ENCODE data around the gene CTXND2. TPM values are rescaled to one million over a fixed set of nuclear protein-coding genes. Genes with fewer than 3 reads are reported as not detected.

CTXND2 gene
- total and polyA plus RNA-seq, 7 donors = not detected

GRCh38 chr1:150902346-150902745, 15.4 kb downstream of the CTXND2 start:
- no peak overlapping the region for H3K27ac ChIP-seq
- intact Hi-C loops (cut with DNase I) = no loop called here
- DNase-seq = no peak
- 91 to 95% (median 91%) methylated on average over 5 of the region's 5 CpGs for WGBS, 3 donors
- H3K4me3 ChIP-seq = no peak overlapping the region
- TF ChIP-seq CTCF (IDR thresholded peaks at IDR 0.05) = no peak
- no peaks in the 10 kb centered on the region for H3K9me3 ChIP-seq
- H3K4me1 ChIP-seq = no peaks in the 10 kb centered on the region
- H3K36me3 ChIP-seq (ENCODE audit: insufficient read depth in 1 of 2, low read depth in 1 of 2) = no peaks in the 10 kb centered on the region
- H3K27me3 ChIP-seq (ENCODE audit: insufficient read depth in 3 of 3, low read length in 2 of 3) = no peaks in the 10 kb centered on the region
- no peak for ATAC-seq

- DNase-seq (no peak), ATAC-seq (no peak)
- H3K27ac ChIP-seq = no peak overlapping the region
- intact Hi-C loops (cut with DNase I) = no loop called here
- no peaks in the 10 kb centered on the region for H3K4me1 ChIP-seq
- H3K9me3 ChIP-seq = no peaks in the 10 kb centered on the region
- no peak overlapping the region for H3K4me3 ChIP-seq
- no peaks in the 10 kb centered on the region for H3K27me3 ChIP-seq (ENCODE audit: insufficient read depth in 3 of 3, low read length in 2 of 3)
- TF ChIP-seq CTCF (IDR thresholded peaks at IDR 0.05) = no peak
- WGBS, 3 donors = 58 to 66% (median 61%) methylated on average over 1 of the region's 1 CpG
- H3K36me3 ChIP-seq (ENCODE audit: insufficient read depth in 1 of 2, low read depth in 1 of 2) = no peaks in the 10 kb centered on the region
These were observed 15.8 kb downstream of the CTXND2 start for GRCh38 chr1:150902751-150903150.

- no peaks in the 10 kb centered on the region for H3K36me3 ChIP-seq (ENCODE audit: insufficient read depth in 1 of 2, low read depth in 1 of 2)
- TF ChIP-seq CTCF (IDR thresholded peaks at IDR 0.05) = no peak
- WGBS, 3 donors = 90 to 95% (median 95%) methylated on average over 6 of the region's 6 CpGs
- H3K4me3 ChIP-seq = no peak overlapping the region
- no peak for ATAC-seq
- no peak overlapping the region for H3K27ac ChIP-seq
- no peaks in the 10 kb centered on the region for H3K9me3 ChIP-seq
- intact Hi-C loops (cut with DNase I) = no loop called here
- DNase-seq = no peak
- no peaks in the 10 kb centered on the region for H3K27me3 ChIP-seq (ENCODE audit: insufficient read depth in 3 of 3, low read length in 2 of 3)
- no peaks in the 10 kb centered on the region for H3K4me1 ChIP-seq
These were observed 18.4 kb downstream of the CTXND2 start for GRCh38 chr1:150905301-150905700.

- Histone ChIP-seq H3K9me3 (no peaks in the 10 kb centered on the region), H3K36me3 (ENCODE audit: insufficient read depth in 1 of 2, low read depth in 1 of 2) (no peaks in the 10 kb centered on the region), H3K4me3 (no peak overlapping the region), H3K4me1 (no peaks in the 10 kb centered on the region), H3K27me3 (ENCODE audit: insufficient read depth in 3 of 3, low read length in 2 of 3) (no peaks in the 10 kb centered on the region), H3K27ac (no peak overlapping the region)
- 76 to 94% (median 90%) methylated on average over 1 of the region's 1 CpG for WGBS, 3 donors
- no peak for ATAC-seq
- DNase-seq = no peak
- no peak for TF ChIP-seq CTCF (IDR thresholded peaks at IDR 0.05)
- intact Hi-C loops (cut with DNase I) = no loop called here
These were observed 19.4 kb downstream of the CTXND2 start for GRCh38 chr1:150906329-150906728.

- no peak for TF ChIP-seq CTCF (IDR thresholded peaks at IDR 0.05)
- H3K36me3 ChIP-seq (ENCODE audit: insufficient read depth in 1 of 2, low read depth in 1 of 2) = no peaks in the 10 kb centered on the region
- 81 to 87% (median 83%) methylated on average over 2 of the region's 2 CpGs for WGBS, 3 donors
These were observed 19.9 kb downstream of the CTXND2 start for GRCh38 chr1:150906813-150907212.

More at GRCh38 chr1:150906813-150907212, 19.9 kb downstream of the CTXND2 start:
- Histone ChIP-seq H3K9me3 (no peaks in the 10 kb centered on the region), H3K27me3 (ENCODE audit: insufficient read depth in 3 of 3, low read length in 2 of 3) (no peaks in the 10 kb centered on the region), H3K4me3 (no peak overlapping the region), H3K27ac (no peak overlapping the region), H3K4me1 (no peaks in the 10 kb centered on the region)
- no peak for ATAC-seq
- intact Hi-C loops (cut with DNase I) = no loop called here
- DNase-seq = no peak

Data from psoas muscle (tissue), 8 donors.